Kidney (tissue), 14 donors: ENCODE data around the gene GSTK1. TPM values are rescaled to one million over a fixed set of nuclear protein-coding genes. Genes with fewer than 3 reads are reported as not detected.
A peak's percentile ranks its signal among the peaks of the same experiment; 100 is the strongest.

Experiments
- DNase-seq, 5 donors: peaks; one replicate each; pipeline ENCODE4 v3.0.0-alpha.2; 2013 to 2020
- FAIRE-seq: peaks from 2 replicates; lab custom pipeline; 2012; peaks lifted over from hg19 to GRCh38; lab: Jason Lieb, UNC
- H3K27ac ChIP-seq, 2 donors: one replicate each; pipeline ENCODE4 v1.7.0; 2013; ENCODE audit warnings: low read depth in 2 of 2, low read length in 2 of 2, inconsistent platforms in 1 of 2
- H3K27me3 ChIP-seq: one replicate; pipeline ENCODE4 v1.7.1; 2013; ENCODE audit warnings: low read length, inconsistent platforms; ENCODE audit not compliant: control insufficient read depth, insufficient read depth
- H3K36me3 ChIP-seq, 3 donors: one replicate each; pipeline versions ENCODE4 v1.7.0 to v1.7.1; 2013; ENCODE audit warnings: low read length in 3 of 3, control low read depth in 1 of 3, inconsistent platforms in 1 of 3; ENCODE audit not compliant: insufficient read depth in 3 of 3, control insufficient read depth in 2 of 3
- H3K4me1 ChIP-seq, 3 donors: one replicate each; pipeline versions ENCODE4 v1.7.0 to v1.7.1; 2013; ENCODE audit warnings: low read length in 3 of 3, inconsistent platforms in 1 of 3, low read depth in 1 of 3; ENCODE audit not compliant: control insufficient read depth in 2 of 3, insufficient read depth in 2 of 3
- H3K4me3 ChIP-seq, 3 donors: one replicate each; pipeline versions ENCODE4 v1.7.0 to v1.8.1; 2013; ENCODE audit warnings: low read length in 3 of 3, control low read depth in 1 of 3, inconsistent platforms in 1 of 3
- H3K9ac ChIP-seq, 3 donors: one replicate each; pipeline versions ENCODE4 v1.7.0 to v1.7.1; 2013; ENCODE audit warnings: low read length in 3 of 3, control low read depth in 1 of 3, inconsistent platforms in 1 of 3
- H3K9me3 ChIP-seq, 3 donors: one replicate each; pipeline versions ENCODE4 v1.7.0 to v1.7.1; 2013; ENCODE audit warnings: low read length in 3 of 3, control low read depth in 1 of 3, inconsistent platforms in 1 of 3; ENCODE audit not compliant: control insufficient read depth in 2 of 3, insufficient read depth in 1 of 3
- intact Hi-C: fragments of 100-400 bp; cut with DNase I; formaldehyde crosslinking; loops from one replicate; pipeline ENCODE4 v1.11.1; 2022
- polyA plus RNA-seq: library from polyadenylated mRNA; stranded (reverse); fragments of 350-450 nt; fragmentation: Illumina TruSeq; extraction: RNeasy Lipid Tissue Mini Kit (QIAGEN cat#74804); gene quantifications from one replicate; pipeline ENCODE4 v1.2.3, GENCODE V29; 2014; ENCODE audit warnings: low read depth, low replicate concordance; ENCODE audit not compliant: insufficient read depth
- total RNA-seq: library from RNA; stranded (reverse); fragmentation: NEBNext Ultra II Directional; extraction: Animal tissue kit (Norgen Biotek cat#: 25700); gene quantifications from one replicate; pipeline ENCODE4 v1.2.1, GENCODE V29; 2021
- TF ChIP-seq, protein P1 (sequence below): IDR thresholded peaks from 3 replicates; pipeline ENCODE4 v1.5.1; 2012; ENCODE audit warnings: mild to moderate bottlenecking, moderate library complexity, borderline replicate concordance; ENCODE audit not compliant: insufficient read depth; ENCODE audit errors: extremely low read depth
- donor health status: control.
- donor health status: control.
- donor health status: control.
- donor health status: control.
- donor health status: control.
- donor health status: DM: yes; HTN: yes; CAD: no.
- donor health status: Normal renal cell carcinoma (clear cell type).

GSTK1 gene
- total and polyA plus RNA-seq, 2 donors from 2014 or later, result 176 to 469 TPM

DNA sequence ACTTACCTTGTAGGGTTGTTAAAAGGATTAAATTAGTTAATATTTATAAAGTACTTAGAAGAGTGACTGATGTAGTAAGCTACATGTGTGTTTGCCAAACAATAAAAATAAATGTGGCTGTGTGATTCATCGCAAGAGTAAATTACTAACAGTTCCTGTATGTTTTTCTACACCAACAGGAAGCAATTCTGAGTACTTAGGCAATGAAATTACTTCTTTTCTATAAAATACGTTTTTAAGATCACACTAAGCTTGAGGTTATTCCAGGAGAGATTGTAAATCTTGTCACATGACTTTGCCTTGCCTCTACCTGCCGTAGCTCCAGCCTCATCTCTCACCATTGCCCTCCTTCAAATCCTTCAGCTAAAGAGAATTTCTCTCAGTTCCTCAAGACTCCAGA is 18.1 kb upstream of the GSTK1 start:
- DNase-seq (no peak), FAIRE-seq (no peak)
- intact Hi-C loops, result loop anchor here (10.0 kb wide), 1 partner anchor 60 kb away; no protein-coding TSS in a partner anchor
- H3K4me3 ChIP-seq, result no peak overlapping the region
- H3K27me3 ChIP-seq, result no peaks in the 10 kb centered on the region
- TF ChIP-seq, protein P1, sequence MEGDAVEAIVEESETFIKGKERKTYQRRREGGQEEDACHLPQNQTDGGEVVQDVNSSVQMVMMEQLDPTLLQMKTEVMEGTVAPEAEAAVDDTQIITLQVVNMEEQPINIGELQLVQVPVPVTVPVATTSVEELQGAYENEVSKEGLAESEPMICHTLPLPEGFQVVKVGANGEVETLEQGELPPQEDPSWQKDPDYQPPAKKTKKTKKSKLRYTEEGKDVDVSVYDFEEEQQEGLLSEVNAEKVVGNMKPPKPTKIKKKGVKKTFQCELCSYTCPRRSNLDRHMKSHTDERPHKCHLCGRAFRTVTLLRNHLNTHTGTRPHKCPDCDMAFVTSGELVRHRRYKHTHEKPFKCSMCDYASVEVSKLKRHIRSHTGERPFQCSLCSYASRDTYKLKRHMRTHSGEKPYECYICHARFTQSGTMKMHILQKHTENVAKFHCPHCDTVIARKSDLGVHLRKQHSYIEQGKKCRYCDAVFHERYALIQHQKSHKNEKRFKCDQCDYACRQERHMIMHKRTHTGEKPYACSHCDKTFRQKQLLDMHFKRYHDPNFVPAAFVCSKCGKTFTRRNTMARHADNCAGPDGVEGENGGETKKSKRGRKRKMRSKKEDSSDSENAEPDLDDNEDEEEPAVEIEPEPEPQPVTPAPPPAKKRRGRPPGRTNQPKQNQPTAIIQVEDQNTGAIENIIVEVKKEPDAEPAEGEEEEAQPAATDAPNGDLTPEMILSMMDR, result no peak
- H3K4me1 ChIP-seq, result peaks cover 0 to 8% (median 0%) of the 10 kb centered on the region in 3 donors
- no peak overlapping the region for H3K27ac ChIP-seq
- H3K9me3 ChIP-seq, result no peaks in the 10 kb centered on the region
- H3K36me3 ChIP-seq, result no peaks in the 10 kb centered on the region
- no peak overlapping the region for H3K9ac ChIP-seq

DNA sequence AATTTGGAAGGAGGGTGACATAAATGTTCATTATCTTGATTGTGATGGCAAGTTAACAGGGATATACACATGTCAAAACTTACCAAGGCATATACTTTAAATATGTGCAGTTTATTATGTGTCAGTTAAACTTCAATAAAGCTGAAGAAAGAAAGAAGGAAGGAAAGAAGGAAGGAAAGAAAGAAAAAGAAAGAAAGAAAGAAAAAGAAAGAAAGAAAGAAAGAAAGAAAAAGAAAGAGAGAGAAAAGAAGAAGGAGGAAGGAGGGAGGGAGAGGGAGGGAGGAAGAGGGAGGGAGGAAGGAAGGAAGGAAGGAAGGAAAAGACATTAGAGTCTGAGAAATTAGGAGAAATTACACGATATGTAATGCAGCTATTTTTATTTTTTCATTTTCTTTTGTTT is 15.9 kb upstream of the GSTK1 start:
- DNase-seq (no peak), FAIRE-seq (no peak)
- Histone ChIP-seq H3K27ac (no peak overlapping the region), H3K4me3 (no peak overlapping the region), H3K27me3 (no peaks in the 10 kb centered on the region), H3K9ac (no peak overlapping the region), H3K9me3 (no peaks in the 10 kb centered on the region), H3K4me1 (peaks cover 0 to 6% (median 0%) of the 10 kb centered on the region in 3 donors), H3K36me3 (no peaks in the 10 kb centered on the region)
- TF ChIP-seq, protein P1, result no peak
- intact Hi-C loops, result loop anchor here (10.0 kb wide), 1 partner anchor 57 kb away; no protein-coding TSS in a partner anchor

DNA sequence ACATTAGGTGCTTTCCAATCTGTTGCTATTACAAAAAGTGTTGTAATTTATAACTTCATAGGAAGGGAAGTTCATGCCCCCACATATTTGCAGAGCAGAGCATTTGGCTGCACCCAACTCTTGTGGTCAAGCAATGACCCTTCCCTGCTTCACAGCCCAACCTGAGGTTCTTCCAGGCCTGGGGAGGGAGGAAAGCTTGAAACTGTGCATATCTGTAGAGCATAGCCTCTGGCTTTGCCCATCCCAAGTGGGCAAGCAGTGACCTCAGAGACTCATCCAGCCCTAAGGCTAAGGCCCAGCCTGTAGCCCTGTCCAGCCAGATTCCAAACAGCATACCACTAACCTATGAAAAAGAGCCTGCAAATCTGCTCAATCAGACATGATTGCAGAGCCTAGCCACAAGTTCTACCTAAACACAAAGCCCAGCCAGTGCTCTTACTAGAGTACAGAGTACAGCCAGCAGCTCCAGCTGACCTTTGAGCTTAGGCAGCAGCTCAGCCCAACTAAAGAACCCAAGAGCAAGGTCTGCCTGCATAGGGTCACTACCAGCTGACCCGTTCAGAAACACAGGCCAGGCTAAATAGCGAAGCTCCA is 14.4 kb upstream of the GSTK1 start:
- intact Hi-C loops, result loop anchor here (10.0 kb wide), 1 partner anchor 56 kb away; no protein-coding TSS in a partner anchor

More for the DNA sequence above, 14.4 kb upstream of the GSTK1 start:
- peaks cover 0 to 3% (median 0%) of the 10 kb centered on the region in 3 donors for H3K4me1 ChIP-seq
- no peaks in the 10 kb centered on the region for H3K27me3 ChIP-seq
- TF ChIP-seq, protein P1, result no peak
- no peak overlapping the region for H3K27ac ChIP-seq
- H3K4me3 ChIP-seq, result no peak overlapping the region
- no peak overlapping the region for H3K9ac ChIP-seq
- no peak for FAIRE-seq
- DNase-seq, result peak in 1 of 5 donors; percentile 29
- H3K36me3 ChIP-seq, result no peaks in the 10 kb centered on the region
- H3K9me3 ChIP-seq, result no peaks in the 10 kb centered on the region
